ENCODE data around the gene OR2T1.
"Not testable (repeated sequence)": the region's sequence is repeated elsewhere in the genome, so short reads cannot be mapped to it uniquely, and the experiment has no call there.

Gene OR2T1

GRCh38 chr1:248402748-248403147 lies at the start of gene OR2T1:
TSS of gene OR2T1 (plus strand) at chr1:248403048. CDS start at chr1:248406148, 3,100 bp downstream.
- FAIRE-seq = no peak

- no peak for FAIRE-seq
Measured at GRCh38 chr1:248359415-248359814, 43.4 kb upstream of the OR2T1 start.

- FAIRE-seq = no peak
Measured at GRCh38 chr1:248361121-248361715, 41.6 kb upstream of the OR2T1 start, which contains the start of gene OR2T4. TSS of gene OR2T4 (plus strand) at chr1:248361665. CDS start at chr1:248361665, 0 bp downstream.

- no peak for FAIRE-seq
Measured at GRCh38 chr1:248366609-248367008, 36.2 kb upstream of the OR2T1 start.

- no peak for FAIRE-seq
Measured at GRCh38 chr1:248372394-248372793, 30.5 kb upstream of the OR2T1 start.

- FAIRE-seq = no peak
Measured at GRCh38 chr1:248373761-248374160, 29.1 kb upstream of the OR2T1 start.

GRCh38 chr1:248375446-248375845 lies 27.4 kb upstream of the OR2T1 start, which contains the start of gene OR2T6:
TSS of gene OR2T6 (plus strand) at chr1:248375746. CDS start at chr1:248387609, 11,863 bp downstream.
- no peak for FAIRE-seq

- FAIRE-seq = no peak
Measured at GRCh38 chr1:248376916-248377315, 25.9 kb upstream of the OR2T1 start.

- no peak for FAIRE-seq
Measured at GRCh38 chr1:248380854-248381253, 22.0 kb upstream of the OR2T1 start.

- FAIRE-seq = no peak
Measured at GRCh38 chr1:248388426-248388825, 14.4 kb upstream of the OR2T1 start.

- no peak for FAIRE-seq
Measured at GRCh38 chr1:248393050-248393449, 9.8 kb upstream of the OR2T1 start.

- FAIRE-seq = no peak
Measured at GRCh38 chr1:248404024-248404423, 1.2 kb downstream of the OR2T1 start.

GRCh38 chr1:248406721-248407692 lies 4.2 kb downstream of the OR2T1 start:
- FAIRE-seq = no peak

- no peak for FAIRE-seq
Measured at GRCh38 chr1:248416226-248416625, 13.4 kb downstream of the OR2T1 start.

GRCh38 chr1:248417854-248418253 lies 15.0 kb downstream of the OR2T1 start:
- FAIRE-seq = no peak

- FAIRE-seq = no peak
Measured at GRCh38 chr1:248421384-248421783, 18.5 kb downstream of the OR2T1 start.

- FAIRE-seq = not testable (repeated sequence)
Measured at GRCh38 chr1:248427526-248428191, 24.8 kb downstream of the OR2T1 start.

GRCh38 chr1:248428192-248428533 lies 25.3 kb downstream of the OR2T1 start:
- not testable (repeated sequence) for FAIRE-seq

GRCh38 chr1:248431683-248432082 lies 28.8 kb downstream of the OR2T1 start:
- not testable (repeated sequence) for FAIRE-seq

- not testable (repeated sequence) for FAIRE-seq
Measured at GRCh38 chr1:248432201-248432600, 29.4 kb downstream of the OR2T1 start.

GRCh38 chr1:248433811-248434415 lies 31.1 kb downstream of the OR2T1 start:
- FAIRE-seq = not testable (repeated sequence)

- FAIRE-seq = not testable (repeated sequence)
Measured at GRCh38 chr1:248434913-248435312, 32.1 kb downstream of the OR2T1 start.

GRCh38 chr1:248436303-248436702 lies 33.5 kb downstream of the OR2T1 start:
- FAIRE-seq = not testable (repeated sequence)
